ENCODE data around the gene CORO2B. TPM values are rescaled to one million over a fixed set of nuclear protein-coding genes. Genes with fewer than 3 reads are reported as not detected.

The CORO2B gene
- polyA plus RNA-seq, 2 donors, result 0.24 to 0.35 TPM

GRCh38 chr15:68618908-68619698 lies 40.3 kb downstream of the CORO2B start:
- WGBS, 2 donors, result 77 to 79% methylated on average over 4 of the region's 4 CpGs
- Histone ChIP-seq H3K27ac (ENCODE audit: low read depth in 2 of 2, low read length in 1 of 2) (no peak overlapping the region), H3K4me1 (ENCODE audit: control insufficient read depth in 2 of 2, insufficient read depth in 2 of 2, low read length in 1 of 2) (no peaks in the 10 kb centered on the region), H3K4me3 (ENCODE audit: low read depth in 1 of 2, low read length in 2 of 2) (no peak overlapping the region), H3K9me3 (ENCODE audit: control insufficient read depth in 2 of 2, insufficient read depth in 1 of 2, low read depth in 1 of 2, low read length in 1 of 2) (no peaks in the 10 kb centered on the region), H3K27me3 (ENCODE audit: control insufficient read depth in 1 of 2, insufficient read depth in 2 of 2, low read length in 2 of 2) (no peaks in the 10 kb centered on the region), H3K36me3 (ENCODE audit: control insufficient read depth in 2 of 2, insufficient read depth in 2 of 2, low read length in 1 of 2) (no peaks in the 10 kb centered on the region)

GRCh38 chr15:68620721-68621527 lies 42.1 kb downstream of the CORO2B start:
- H3K27ac ChIP-seq (ENCODE audit: low read depth in 2 of 2, low read length in 1 of 2), result peak overlapping the region in 1 of 2 donors; percentile 21
- H3K4me1 ChIP-seq (ENCODE audit: control insufficient read depth in 2 of 2, insufficient read depth in 2 of 2, low read length in 1 of 2), result no peaks in the 10 kb centered on the region
- H3K4me3 ChIP-seq (ENCODE audit: low read depth in 1 of 2, low read length in 2 of 2), result no peak overlapping the region
- 64 to 66% methylated on average over 19 of the region's 19 CpGs for WGBS, 2 donors
- H3K27me3 ChIP-seq (ENCODE audit: control insufficient read depth in 1 of 2, insufficient read depth in 2 of 2, low read length in 2 of 2), result no peaks in the 10 kb centered on the region
- H3K9me3 ChIP-seq (ENCODE audit: control insufficient read depth in 2 of 2, insufficient read depth in 1 of 2, low read depth in 1 of 2, low read length in 1 of 2), result no peaks in the 10 kb centered on the region
- no peaks in the 10 kb centered on the region for H3K36me3 ChIP-seq (ENCODE audit: control insufficient read depth in 2 of 2, insufficient read depth in 2 of 2, low read length in 1 of 2)

GRCh38 chr15:68621535-68621934 lies 42.7 kb downstream of the CORO2B start:
- 67 to 81% methylated on average over 1 of the region's 1 CpG for WGBS, 2 donors
- Histone ChIP-seq H3K36me3 (ENCODE audit: control insufficient read depth in 2 of 2, insufficient read depth in 2 of 2, low read length in 1 of 2) (no peaks in the 10 kb centered on the region), H3K27ac (ENCODE audit: low read depth in 2 of 2, low read length in 1 of 2) (peak overlapping the region in 1 of 2 donors; percentile 21), H3K4me1 (ENCODE audit: control insufficient read depth in 2 of 2, insufficient read depth in 2 of 2, low read length in 1 of 2) (no peaks in the 10 kb centered on the region), H3K4me3 (ENCODE audit: low read depth in 1 of 2, low read length in 2 of 2) (no peak overlapping the region), H3K9me3 (ENCODE audit: control insufficient read depth in 2 of 2, insufficient read depth in 1 of 2, low read depth in 1 of 2, low read length in 1 of 2) (no peaks in the 10 kb centered on the region), H3K27me3 (ENCODE audit: control insufficient read depth in 1 of 2, insufficient read depth in 2 of 2, low read length in 2 of 2) (no peaks in the 10 kb centered on the region)

- WGBS, 2 donors, result 55 to 64% methylated on average over 13 of the region's 13 CpGs
Observed at GRCh38 chr15:68623301-68623892, 44.6 kb downstream of the CORO2B start.

GRCh38 chr15:68625853-68626252 lies 47.1 kb downstream of the CORO2B start:
- Histone ChIP-seq H3K9me3 (ENCODE audit: control insufficient read depth in 2 of 2, insufficient read depth in 1 of 2, low read depth in 1 of 2, low read length in 1 of 2) (no peaks in the 10 kb centered on the region), H3K27ac (ENCODE audit: low read depth in 2 of 2, low read length in 1 of 2) (no peak overlapping the region), H3K27me3 (ENCODE audit: control insufficient read depth in 1 of 2, insufficient read depth in 2 of 2, low read length in 2 of 2) (no peaks in the 10 kb centered on the region), H3K4me3 (ENCODE audit: low read depth in 1 of 2, low read length in 2 of 2) (no peak overlapping the region), H3K36me3 (ENCODE audit: control insufficient read depth in 2 of 2, insufficient read depth in 2 of 2, low read length in 1 of 2) (no peaks in the 10 kb centered on the region), H3K4me1 (ENCODE audit: control insufficient read depth in 2 of 2, insufficient read depth in 2 of 2, low read length in 1 of 2) (no peaks in the 10 kb centered on the region)
- 68 to 69% methylated on average over 4 of the region's 4 CpGs for WGBS, 2 donors

More at GRCh38 chr15:68623301-68623892, 44.6 kb downstream of the CORO2B start:
- no peaks in the 10 kb centered on the region for H3K4me1 ChIP-seq (ENCODE audit: control insufficient read depth in 2 of 2, insufficient read depth in 2 of 2, low read length in 1 of 2)
- H3K36me3 ChIP-seq (ENCODE audit: control insufficient read depth in 2 of 2, insufficient read depth in 2 of 2, low read length in 1 of 2), result no peaks in the 10 kb centered on the region
- peak overlapping the region in 1 of 2 donors; percentile 5 for H3K27ac ChIP-seq (ENCODE audit: low read depth in 2 of 2, low read length in 1 of 2)
- no peaks in the 10 kb centered on the region for H3K27me3 ChIP-seq (ENCODE audit: control insufficient read depth in 1 of 2, insufficient read depth in 2 of 2, low read length in 2 of 2)
- no peaks in the 10 kb centered on the region for H3K9me3 ChIP-seq (ENCODE audit: control insufficient read depth in 2 of 2, insufficient read depth in 1 of 2, low read depth in 1 of 2, low read length in 1 of 2)
- H3K4me3 ChIP-seq (ENCODE audit: low read depth in 1 of 2, low read length in 2 of 2), result no peak overlapping the region

GRCh38 chr15:68626283-68626682 lies 47.5 kb downstream of the CORO2B start:
- Histone ChIP-seq H3K36me3 (ENCODE audit: control insufficient read depth in 2 of 2, insufficient read depth in 2 of 2, low read length in 1 of 2) (no peaks in the 10 kb centered on the region), H3K27me3 (ENCODE audit: control insufficient read depth in 1 of 2, insufficient read depth in 2 of 2, low read length in 2 of 2) (no peaks in the 10 kb centered on the region)

GRCh38 chr15:68626739-68627138 lies 47.9 kb downstream of the CORO2B start:
- no peaks in the 10 kb centered on the region for H3K9me3 ChIP-seq (ENCODE audit: control insufficient read depth in 2 of 2, insufficient read depth in 1 of 2, low read depth in 1 of 2, low read length in 1 of 2)
- H3K4me1 ChIP-seq (ENCODE audit: control insufficient read depth in 2 of 2, insufficient read depth in 2 of 2, low read length in 1 of 2), result no peaks in the 10 kb centered on the region
- WGBS, 2 donors, result 81 to 90% methylated on average over 3 of the region's 3 CpGs
- H3K27ac ChIP-seq (ENCODE audit: low read depth in 2 of 2, low read length in 1 of 2), result no peak overlapping the region
- no peaks in the 10 kb centered on the region for H3K36me3 ChIP-seq (ENCODE audit: control insufficient read depth in 2 of 2, insufficient read depth in 2 of 2, low read length in 1 of 2)
- H3K4me3 ChIP-seq (ENCODE audit: low read depth in 1 of 2, low read length in 2 of 2), result no peak overlapping the region
- H3K27me3 ChIP-seq (ENCODE audit: control insufficient read depth in 1 of 2, insufficient read depth in 2 of 2, low read length in 2 of 2), result no peaks in the 10 kb centered on the region

More at GRCh38 chr15:68626283-68626682, 47.5 kb downstream of the CORO2B start:
- Histone ChIP-seq H3K4me3 (ENCODE audit: low read depth in 1 of 2, low read length in 2 of 2) (no peak overlapping the region), H3K4me1 (ENCODE audit: control insufficient read depth in 2 of 2, insufficient read depth in 2 of 2, low read length in 1 of 2) (no peaks in the 10 kb centered on the region), H3K9me3 (ENCODE audit: control insufficient read depth in 2 of 2, insufficient read depth in 1 of 2, low read depth in 1 of 2, low read length in 1 of 2) (no peaks in the 10 kb centered on the region), H3K27ac (ENCODE audit: low read depth in 2 of 2, low read length in 1 of 2) (no peak overlapping the region)
- 52 to 67% methylated on average over 3 of the region's 3 CpGs for WGBS, 2 donors

GRCh38 chr15:68627476-68627875 lies 48.7 kb downstream of the CORO2B start:
- Histone ChIP-seq H3K27me3 (ENCODE audit: control insufficient read depth in 1 of 2, insufficient read depth in 2 of 2, low read length in 2 of 2) (no peaks in the 10 kb centered on the region), H3K27ac (ENCODE audit: low read depth in 2 of 2, low read length in 1 of 2) (no peak overlapping the region), H3K4me1 (ENCODE audit: control insufficient read depth in 2 of 2, insufficient read depth in 2 of 2, low read length in 1 of 2) (no peaks in the 10 kb centered on the region), H3K4me3 (ENCODE audit: low read depth in 1 of 2, low read length in 2 of 2) (no peak overlapping the region), H3K9me3 (ENCODE audit: control insufficient read depth in 2 of 2, insufficient read depth in 1 of 2, low read depth in 1 of 2, low read length in 1 of 2) (no peaks in the 10 kb centered on the region), H3K36me3 (ENCODE audit: control insufficient read depth in 2 of 2, insufficient read depth in 2 of 2, low read length in 1 of 2) (no peaks in the 10 kb centered on the region)
- WGBS, 2 donors, result 85 to 88% methylated on average over 7 of the region's 7 CpGs

GRCh38 chr15:68627995-68628394 lies 49.2 kb downstream of the CORO2B start:
- Histone ChIP-seq H3K9me3 (ENCODE audit: control insufficient read depth in 2 of 2, insufficient read depth in 1 of 2, low read depth in 1 of 2, low read length in 1 of 2) (no peaks in the 10 kb centered on the region), H3K4me1 (ENCODE audit: control insufficient read depth in 2 of 2, insufficient read depth in 2 of 2, low read length in 1 of 2) (peaks cover 0 to under 1% of the 10 kb centered on the region in 2 donors), H3K4me3 (ENCODE audit: low read depth in 1 of 2, low read length in 2 of 2) (no peak overlapping the region), H3K27me3 (ENCODE audit: control insufficient read depth in 1 of 2, insufficient read depth in 2 of 2, low read length in 2 of 2) (no peaks in the 10 kb centered on the region), H3K36me3 (ENCODE audit: control insufficient read depth in 2 of 2, insufficient read depth in 2 of 2, low read length in 1 of 2) (no peaks in the 10 kb centered on the region), H3K27ac (ENCODE audit: low read depth in 2 of 2, low read length in 1 of 2) (no peak overlapping the region)
- 88 to 93% methylated on average over 2 of the region's 2 CpGs for WGBS, 2 donors

Measured in esophagus (tissue), 2 donors.